Measurements from ENCODE around the gene MTMR3. TPM values are rescaled to one million over a fixed set of nuclear protein-coding genes. Genes with fewer than 3 reads are reported as not detected.

Gene MTMR3
- total RNA-seq, 1 experiment from 2014 or later: 12.1 TPM

DNA sequence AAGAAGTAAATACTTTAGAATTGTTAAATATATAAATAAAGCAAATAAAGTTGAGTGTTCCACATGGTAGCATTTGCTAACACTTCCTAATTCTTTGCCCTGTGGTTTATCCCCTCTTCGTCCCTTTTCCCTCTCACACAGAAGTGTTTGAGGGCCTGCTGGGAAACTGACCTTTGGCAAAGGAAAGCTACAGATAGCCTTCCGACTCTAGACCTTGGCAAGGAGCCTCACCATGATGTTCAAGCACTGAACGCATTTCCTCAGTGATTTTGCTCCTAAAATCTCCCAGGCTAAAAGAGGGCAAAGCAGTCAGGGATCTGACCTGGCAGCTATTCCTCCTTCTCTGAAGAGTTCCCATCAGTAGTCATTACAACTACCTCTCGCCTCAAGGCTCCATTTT, 144.8 kb downstream of the MTMR3 start:
- Histone ChIP-seq H4K20me1 (ENCODE audit: low read length) (no peaks in the 10 kb centered on the region), H3K36me3 (ENCODE audit: low read depth, low read length) (peaks cover 8% of the 10 kb centered on the region), H3K9ac (ENCODE audit: low read length) (no peak overlapping the region), H3K4me2 (ENCODE audit: low read length) (no peak overlapping the region), H3F3A (ENCODE audit: low read length, unreplicated experiment) (no peaks in the 10 kb centered on the region), H3K4me3 (ENCODE audit: low read length) (no peak overlapping the region), H3K27ac (ENCODE audit: low read length) (no peak overlapping the region), H3K9me3 (ENCODE audit: low read length) (no peaks in the 10 kb centered on the region), H3K79me2 (ENCODE audit: low read length) (no peaks in the 10 kb centered on the region), H3K27me3 (ENCODE audit: low read length) (no peaks in the 10 kb centered on the region), H3K4me1 (ENCODE audit: insufficient read depth, low read length) (peaks cover 7% of the 10 kb centered on the region), H2AFZ (ENCODE audit: low read length) (no peak overlapping the region), H3K9me2 (replicated peaks; ENCODE audit: low read length) (no peaks in the 10 kb centered on the region)
- POLR2A ChIA-PET (ENCODE audit: unreplicated experiment): no interaction called here
- no TSS peak for BruUV-seq (replicated peaks)
- CTCF ChIA-PET: no interaction called here
- intact Hi-C loops (cut with micrococcal nuclease): no loop called here
- no peak for DNase-seq
- TF ChIP-seq, protein P1, sequence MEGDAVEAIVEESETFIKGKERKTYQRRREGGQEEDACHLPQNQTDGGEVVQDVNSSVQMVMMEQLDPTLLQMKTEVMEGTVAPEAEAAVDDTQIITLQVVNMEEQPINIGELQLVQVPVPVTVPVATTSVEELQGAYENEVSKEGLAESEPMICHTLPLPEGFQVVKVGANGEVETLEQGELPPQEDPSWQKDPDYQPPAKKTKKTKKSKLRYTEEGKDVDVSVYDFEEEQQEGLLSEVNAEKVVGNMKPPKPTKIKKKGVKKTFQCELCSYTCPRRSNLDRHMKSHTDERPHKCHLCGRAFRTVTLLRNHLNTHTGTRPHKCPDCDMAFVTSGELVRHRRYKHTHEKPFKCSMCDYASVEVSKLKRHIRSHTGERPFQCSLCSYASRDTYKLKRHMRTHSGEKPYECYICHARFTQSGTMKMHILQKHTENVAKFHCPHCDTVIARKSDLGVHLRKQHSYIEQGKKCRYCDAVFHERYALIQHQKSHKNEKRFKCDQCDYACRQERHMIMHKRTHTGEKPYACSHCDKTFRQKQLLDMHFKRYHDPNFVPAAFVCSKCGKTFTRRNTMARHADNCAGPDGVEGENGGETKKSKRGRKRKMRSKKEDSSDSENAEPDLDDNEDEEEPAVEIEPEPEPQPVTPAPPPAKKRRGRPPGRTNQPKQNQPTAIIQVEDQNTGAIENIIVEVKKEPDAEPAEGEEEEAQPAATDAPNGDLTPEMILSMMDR (conservative IDR thresholded peaks at IDR 0.05; ENCODE audit: low read depth, low read length): no peak
- no peak for TF ChIP-seq EZH2phosphoT487 (IDR thresholded peaks at IDR 0.05; ENCODE audit: borderline replicate concordance, low read length)
- no peak for TF ChIP-seq EZH2 (IDR thresholded peaks at IDR 0.05; ENCODE audit: low read length, unreplicated experiment)
- no peak for ATAC-seq

DNA sequence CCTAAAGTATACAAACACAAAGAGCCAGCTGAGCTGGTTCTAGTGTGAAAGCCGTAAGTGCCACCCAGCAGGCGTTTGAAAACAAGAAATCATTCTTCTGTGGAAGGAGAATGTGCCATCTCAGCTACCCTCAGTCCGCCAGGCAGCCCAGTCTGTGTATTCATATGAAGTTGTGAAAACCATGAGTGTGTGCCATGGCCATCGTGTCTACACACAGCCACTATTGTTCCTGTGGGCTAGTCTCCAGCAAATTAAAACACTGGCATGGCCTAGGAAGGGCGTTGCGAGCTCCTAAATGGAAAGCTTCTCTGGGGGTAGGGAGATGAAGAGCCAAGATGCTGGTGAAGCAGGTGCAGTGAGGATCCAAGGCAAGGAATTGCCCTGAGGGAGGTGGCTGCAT, 145.8 kb downstream of the MTMR3 start:
- Histone ChIP-seq H3F3A (ENCODE audit: low read length, unreplicated experiment) (no peaks in the 10 kb centered on the region), H3K4me1 (ENCODE audit: insufficient read depth, low read length) (peaks cover 7% of the 10 kb centered on the region), H3K9me3 (ENCODE audit: low read length) (no peaks in the 10 kb centered on the region), H3K9ac (ENCODE audit: low read length) (no peak overlapping the region), H2AFZ (ENCODE audit: low read length) (no peak overlapping the region), H3K4me2 (ENCODE audit: low read length) (no peak overlapping the region), H4K20me1 (ENCODE audit: low read length) (no peaks in the 10 kb centered on the region), H3K79me2 (ENCODE audit: low read length) (no peaks in the 10 kb centered on the region), H3K27ac (ENCODE audit: low read length) (no peak overlapping the region), H3K9me2 (replicated peaks; ENCODE audit: low read length) (no peaks in the 10 kb centered on the region), H3K36me3 (ENCODE audit: low read depth, low read length) (peaks cover 8% of the 10 kb centered on the region), H3K4me3 (ENCODE audit: low read length) (no peak overlapping the region), H3K27me3 (ENCODE audit: low read length) (no peaks in the 10 kb centered on the region)
- no peak for TF ChIP-seq EZH2phosphoT487 (IDR thresholded peaks at IDR 0.05; ENCODE audit: borderline replicate concordance, low read length)
- TF ChIP-seq, protein P1 (conservative IDR thresholded peaks at IDR 0.05; ENCODE audit: low read depth, low read length): no peak
- TF ChIP-seq EZH2 (IDR thresholded peaks at IDR 0.05; ENCODE audit: low read length, unreplicated experiment): no peak
- ATAC-seq (no peak), DNase-seq (no peak)
- ChIA-PET POLR2A (ENCODE audit: unreplicated experiment) (no interaction called here), CTCF (no interaction called here)
- no TSS peak for BruUV-seq (replicated peaks)
- intact Hi-C loops (cut with micrococcal nuclease): no loop called here

DNA sequence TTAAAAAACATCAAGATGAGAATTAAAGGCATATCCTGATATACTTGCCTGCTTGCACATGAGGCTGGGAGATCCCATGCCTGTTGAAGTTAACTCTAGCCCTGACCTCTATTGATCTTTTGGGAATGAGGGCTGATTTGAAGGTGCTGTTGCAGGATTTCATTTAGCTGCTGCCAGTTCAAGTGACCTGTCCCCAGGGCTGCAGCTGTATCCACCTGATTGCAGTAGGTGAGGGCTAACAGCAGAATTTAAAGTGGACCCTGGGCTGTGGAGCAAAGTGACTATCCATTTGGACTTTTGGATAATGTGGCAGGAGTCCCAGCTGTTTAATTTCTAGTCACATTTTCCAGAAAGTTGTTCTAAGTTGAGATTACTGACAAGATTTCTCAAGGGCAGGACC, 146.5 kb downstream of the MTMR3 start:
- CTCF ChIA-PET: no interaction called here
- Histone ChIP-seq H3F3A (ENCODE audit: low read length, unreplicated experiment) (no peaks in the 10 kb centered on the region), H3K9me2 (replicated peaks; ENCODE audit: low read length) (no peaks in the 10 kb centered on the region), H2AFZ (ENCODE audit: low read length) (no peak overlapping the region), H3K4me3 (ENCODE audit: low read length) (no peak overlapping the region), H3K27me3 (ENCODE audit: low read length) (no peaks in the 10 kb centered on the region), H3K79me2 (ENCODE audit: low read length) (no peaks in the 10 kb centered on the region), H3K27ac (ENCODE audit: low read length) (no peak overlapping the region), H4K20me1 (ENCODE audit: low read length) (no peaks in the 10 kb centered on the region), H3K4me2 (ENCODE audit: low read length) (no peak overlapping the region), H3K36me3 (ENCODE audit: low read depth, low read length) (peaks cover 8% of the 10 kb centered on the region), H3K4me1 (ENCODE audit: insufficient read depth, low read length) (peaks cover 7% of the 10 kb centered on the region), H3K9me3 (ENCODE audit: low read length) (no peaks in the 10 kb centered on the region), H3K9ac (ENCODE audit: low read length) (no peak overlapping the region)
- intact Hi-C loops (cut with micrococcal nuclease): no loop called here
- no peak for DNase-seq
- POLR2A ChIA-PET (ENCODE audit: unreplicated experiment): no interaction called here
- no TSS peak for BruUV-seq (replicated peaks)
- no peak for ATAC-seq
- TF ChIP-seq EZH2phosphoT487 (IDR thresholded peaks at IDR 0.05; ENCODE audit: borderline replicate concordance, low read length) (no peak), EZH2 (IDR thresholded peaks at IDR 0.05; ENCODE audit: low read length, unreplicated experiment) (no peak)
- TF ChIP-seq, protein P1 (conservative IDR thresholded peaks at IDR 0.05; ENCODE audit: low read depth, low read length): no peak

All from PC-3 (cell line).